Measurements from ENCODE around the gene C9orf43.
"Not testable (repeated sequence)": the region's sequence is repeated elsewhere in the genome, so short reads cannot be mapped to it uniquely, and the experiment has no call there.

The C9orf43 gene

DNA sequence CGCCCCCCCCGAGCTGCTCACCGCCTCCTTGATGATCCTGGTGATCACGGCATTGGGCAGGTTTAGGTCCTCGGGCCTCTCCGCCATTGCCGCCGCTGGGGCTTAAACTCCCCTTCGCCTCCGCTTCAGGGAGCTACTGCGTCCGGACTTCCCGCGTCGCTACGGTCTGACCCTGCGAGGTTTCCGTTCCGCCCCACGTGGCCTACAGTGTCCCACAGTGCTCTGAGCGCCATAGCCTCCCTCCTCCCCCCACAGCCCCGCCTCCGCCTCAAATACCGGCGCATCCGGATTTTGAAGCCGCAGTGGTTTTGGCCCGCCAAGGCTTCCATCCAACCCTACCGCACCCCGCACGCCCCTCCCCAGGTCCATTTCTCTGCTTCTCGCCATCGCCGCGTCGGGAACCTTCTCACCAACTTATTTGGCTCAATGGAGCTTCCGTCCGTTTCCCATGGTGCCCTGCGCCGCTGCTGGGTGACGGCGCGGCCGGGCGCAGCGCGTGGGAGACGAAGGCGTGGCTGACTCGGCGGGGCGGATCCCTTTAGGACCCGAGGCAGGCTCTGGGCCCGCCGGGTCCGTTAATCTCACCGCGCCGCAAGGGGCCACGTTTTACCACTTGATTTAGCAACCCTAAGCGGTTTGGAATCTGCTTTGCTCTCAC lies at the start of gene C9orf43, which contains the start of gene POLE3:
C9orf43 (plus strand) TSS at position 541 of the 658 bp plus-strand sequence. CDS start 2,747 bp downstream, outside the sequence.
POLE3 (minus strand) TSS at position 469 of the 658 bp plus-strand sequence; CDS start at position 87, 382 bp downstream.
- H3K4me3 ChIP-seq (ENCODE audit: low read depth, low read length), result peak within 1 kb of the TSS; percentile 98
- DNase-seq (ENCODE audit: low read depth, low spot score), result peak; percentile 98
- in situ Hi-C loops (cut with HindIII; ENCODE audit: low sequenced_read_pairs), result loop anchor here (25.0 kb wide), 1 partner anchor 252 kb away; no protein-coding TSS in a partner anchor
- TF ChIP-seq, protein P1, sequence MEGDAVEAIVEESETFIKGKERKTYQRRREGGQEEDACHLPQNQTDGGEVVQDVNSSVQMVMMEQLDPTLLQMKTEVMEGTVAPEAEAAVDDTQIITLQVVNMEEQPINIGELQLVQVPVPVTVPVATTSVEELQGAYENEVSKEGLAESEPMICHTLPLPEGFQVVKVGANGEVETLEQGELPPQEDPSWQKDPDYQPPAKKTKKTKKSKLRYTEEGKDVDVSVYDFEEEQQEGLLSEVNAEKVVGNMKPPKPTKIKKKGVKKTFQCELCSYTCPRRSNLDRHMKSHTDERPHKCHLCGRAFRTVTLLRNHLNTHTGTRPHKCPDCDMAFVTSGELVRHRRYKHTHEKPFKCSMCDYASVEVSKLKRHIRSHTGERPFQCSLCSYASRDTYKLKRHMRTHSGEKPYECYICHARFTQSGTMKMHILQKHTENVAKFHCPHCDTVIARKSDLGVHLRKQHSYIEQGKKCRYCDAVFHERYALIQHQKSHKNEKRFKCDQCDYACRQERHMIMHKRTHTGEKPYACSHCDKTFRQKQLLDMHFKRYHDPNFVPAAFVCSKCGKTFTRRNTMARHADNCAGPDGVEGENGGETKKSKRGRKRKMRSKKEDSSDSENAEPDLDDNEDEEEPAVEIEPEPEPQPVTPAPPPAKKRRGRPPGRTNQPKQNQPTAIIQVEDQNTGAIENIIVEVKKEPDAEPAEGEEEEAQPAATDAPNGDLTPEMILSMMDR (IDR thresholded peaks at IDR 0.05; ENCODE audit: low read depth, low read length), result no peak

DNA sequence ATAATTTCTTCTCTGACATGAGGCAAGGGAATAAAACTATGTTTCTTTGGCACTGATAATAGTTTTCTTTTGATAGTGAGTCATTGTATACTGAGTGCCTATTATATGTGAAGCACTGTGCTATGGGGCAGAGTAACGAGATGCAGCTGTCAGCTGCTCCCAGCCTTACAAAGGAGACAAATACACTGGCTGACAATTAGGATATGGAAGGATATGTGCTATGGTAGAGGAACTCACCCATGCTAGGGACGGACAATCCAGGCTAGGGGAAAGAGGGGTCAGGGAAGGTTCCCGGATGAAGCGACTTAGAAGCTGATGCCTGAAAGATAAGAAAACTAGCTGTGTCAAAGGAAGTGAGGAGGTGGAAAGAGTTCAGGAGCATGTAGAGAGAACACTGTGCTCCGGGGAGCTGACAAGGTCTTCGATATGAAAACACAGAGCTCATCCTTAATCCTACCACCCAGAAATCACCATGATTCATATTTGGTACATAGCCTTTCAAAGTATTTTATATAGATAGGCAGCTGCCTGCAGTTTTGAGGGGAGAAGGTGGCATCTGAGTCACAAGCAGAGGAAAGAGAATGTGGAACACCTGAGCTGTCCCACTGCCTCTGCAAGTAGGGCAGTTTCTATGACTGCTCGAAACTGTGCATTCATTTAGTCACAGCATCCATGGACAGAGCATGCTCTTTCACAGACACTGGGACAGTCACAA lies 49.1 kb upstream of the C9orf43 start:
- TF ChIP-seq, protein P1 (IDR thresholded peaks at IDR 0.05; ENCODE audit: low read depth, low read length), result no peak
- peak; percentile 8 for DNase-seq (ENCODE audit: low read depth, low spot score)
- in situ Hi-C loops (cut with HindIII; ENCODE audit: low sequenced_read_pairs), result no loop called here
- H3K4me3 ChIP-seq (ENCODE audit: low read depth, low read length), result no peak overlapping the region

DNA sequence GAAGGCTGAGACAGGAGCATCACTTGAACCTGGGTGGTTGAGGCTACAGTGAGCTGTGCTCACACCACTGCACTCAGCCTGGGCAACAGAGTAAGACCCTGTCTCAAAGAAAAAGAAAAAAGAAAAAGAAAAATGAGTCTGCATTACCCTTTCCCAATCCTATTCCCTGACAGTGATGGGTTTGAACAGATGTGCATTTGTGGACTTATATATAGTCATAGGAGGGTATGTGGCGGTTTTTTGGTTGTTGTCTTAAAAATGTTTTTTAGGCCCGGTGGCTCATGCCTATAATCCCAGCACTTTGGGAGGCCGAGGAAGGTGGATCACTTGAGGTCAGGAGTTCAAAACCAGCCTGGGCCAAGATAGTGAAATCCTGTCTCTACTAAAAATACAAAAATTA lies 47.2 kb upstream of the C9orf43 start:
- in situ Hi-C loops (cut with HindIII; ENCODE audit: low sequenced_read_pairs), result no loop called here
- H3K4me3 ChIP-seq (ENCODE audit: low read depth, low read length), result no peak overlapping the region
- TF ChIP-seq, protein P1 (IDR thresholded peaks at IDR 0.05; ENCODE audit: low read depth, low read length), result no peak
- DNase-seq (ENCODE audit: low read depth, low spot score), result no peak

GRCh38 chr9:113364951-113365350 lies 45.6 kb upstream of the C9orf43 start:
- TF ChIP-seq, protein P1 (IDR thresholded peaks at IDR 0.05; ENCODE audit: low read depth, low read length), result no peak
- no peak overlapping the region for H3K4me3 ChIP-seq (ENCODE audit: low read depth, low read length)
- no peak for DNase-seq (ENCODE audit: low read depth, low spot score)
- in situ Hi-C loops (cut with HindIII; ENCODE audit: low sequenced_read_pairs), result no loop called here

DNA sequence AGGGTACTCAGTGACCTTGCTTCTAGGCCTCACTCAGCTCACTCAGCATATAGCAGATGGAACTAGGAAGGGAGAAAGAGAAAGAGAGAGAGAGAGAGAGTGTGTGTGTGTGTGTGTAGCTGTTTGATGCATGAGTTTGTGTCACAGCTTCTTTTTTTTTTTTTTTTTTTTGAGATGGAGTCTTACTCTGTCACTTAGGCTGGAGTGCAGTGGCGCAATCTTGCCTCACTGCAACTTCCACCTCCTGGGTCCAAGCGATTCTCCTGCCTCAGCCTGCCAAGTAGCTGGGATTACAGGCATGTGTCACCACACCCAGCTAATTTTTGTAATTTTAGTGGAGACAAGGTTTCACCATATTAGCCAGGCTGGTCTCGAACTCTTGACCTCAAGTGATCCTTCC lies 44.9 kb upstream of the C9orf43 start:
- in situ Hi-C loops (cut with HindIII; ENCODE audit: low sequenced_read_pairs); H3K4me3 ChIP-seq (ENCODE audit: low read depth, low read length); DNase-seq (ENCODE audit: low read depth, low spot score): not testable (repeated sequence)

DNA sequence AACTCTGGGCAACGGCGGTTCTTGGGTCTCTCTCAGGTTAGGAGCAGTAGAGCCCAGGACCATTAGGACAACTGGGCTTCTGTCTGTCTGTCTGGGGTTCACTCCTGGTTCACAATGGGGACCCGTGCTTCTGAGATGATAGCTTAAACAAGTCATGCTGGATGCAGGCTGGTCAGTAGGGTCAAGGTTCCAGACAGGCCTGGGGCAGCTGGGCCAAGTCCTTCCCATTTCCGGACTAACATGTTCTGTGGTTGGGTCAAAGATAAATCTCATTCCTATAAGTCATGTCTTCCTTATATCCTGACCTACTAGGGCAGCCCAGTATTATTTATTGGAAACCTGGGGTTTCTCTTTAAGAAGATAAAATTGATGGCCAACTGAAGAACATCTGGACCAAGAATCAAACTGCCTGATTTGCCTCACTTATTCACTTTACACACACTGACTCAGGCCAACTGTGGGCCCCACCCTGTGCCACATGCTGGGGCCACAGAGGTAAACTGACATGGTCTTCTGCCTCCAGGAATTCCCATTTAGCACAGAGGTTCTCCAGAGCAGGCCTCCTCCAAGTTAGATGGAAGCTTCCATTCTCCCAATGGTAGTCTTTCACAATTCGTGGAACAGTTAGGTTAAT lies 42.1 kb upstream of the C9orf43 start:
- no peak overlapping the region for H3K4me3 ChIP-seq (ENCODE audit: low read depth, low read length)
- no peak for DNase-seq (ENCODE audit: low read depth, low spot score)
- in situ Hi-C loops (cut with HindIII; ENCODE audit: low sequenced_read_pairs), result no loop called here
- TF ChIP-seq, protein P1 (IDR thresholded peaks at IDR 0.05; ENCODE audit: low read depth, low read length), result no peak

All from astrocyte of the spinal cord (primary cell).